ENCODE measurements around the gene MAN1A1.

MAN1A1 gene

DNA sequence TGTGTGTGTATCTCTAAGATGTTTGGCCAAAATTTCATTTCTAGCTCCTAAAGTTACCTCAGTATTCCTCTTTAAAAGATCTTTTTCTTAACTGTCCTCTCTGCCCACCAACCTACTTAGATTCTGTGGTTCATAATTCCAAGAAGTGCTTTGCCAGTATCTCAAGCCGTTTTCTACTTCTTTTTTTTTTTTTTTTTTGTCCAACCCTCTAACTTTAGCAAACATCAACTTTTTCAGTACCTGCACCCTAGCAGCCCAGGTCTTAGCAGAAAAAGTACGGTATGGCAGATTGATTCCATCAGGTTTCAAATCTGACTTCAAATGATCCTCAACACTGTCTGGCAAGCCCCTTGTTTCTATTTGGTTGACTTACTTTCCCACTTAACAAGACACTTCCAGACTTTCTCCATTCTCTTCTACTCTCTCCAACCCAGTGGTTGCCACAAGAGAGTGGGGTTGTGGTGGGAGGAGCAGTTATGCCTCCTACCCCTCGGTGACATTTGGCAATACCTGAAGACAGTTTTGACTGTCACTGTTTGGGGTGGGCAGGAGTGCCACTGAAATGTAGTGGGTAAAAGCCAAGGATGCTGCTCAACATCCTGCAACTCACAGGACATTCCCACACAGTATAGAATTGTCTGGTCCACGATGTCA lies 10.8 kb upstream of the MAN1A1 start:
- Histone ChIP-seq H2AFZ (ENCODE audit: low read length) (no peak overlapping the region), H4K20me1 (ENCODE audit: insufficient read depth, low read length) (no peaks in the 10 kb centered on the region)

DNA sequence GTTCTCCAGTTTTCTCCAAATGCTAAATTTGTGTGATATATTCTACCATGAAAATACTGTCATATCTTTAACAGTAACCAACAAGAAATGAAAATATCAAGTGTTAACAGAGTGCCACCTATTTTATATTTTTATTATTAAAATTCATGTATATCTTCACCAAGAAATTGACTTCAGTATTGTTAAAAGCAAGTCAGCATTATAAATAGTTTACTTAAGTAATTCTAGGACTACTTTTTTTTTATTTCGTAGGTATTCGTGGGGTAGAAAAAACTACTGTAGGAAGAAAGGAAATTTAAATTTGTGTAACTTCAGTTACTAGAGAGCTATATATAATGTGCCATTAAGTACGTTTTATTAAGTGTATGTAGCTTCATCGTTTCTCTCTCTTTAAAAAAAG lies 6.3 kb upstream of the MAN1A1 start:
- TF ChIP-seq EZH2 (optimal IDR thresholded peaks at IDR 0.05; ENCODE audit: low read depth, low read length) (no peak), EZH2phosphoT487 (IDR thresholded peaks at IDR 0.05; ENCODE audit: low read length) (no peak)
- TF ChIP-seq, protein P1, sequence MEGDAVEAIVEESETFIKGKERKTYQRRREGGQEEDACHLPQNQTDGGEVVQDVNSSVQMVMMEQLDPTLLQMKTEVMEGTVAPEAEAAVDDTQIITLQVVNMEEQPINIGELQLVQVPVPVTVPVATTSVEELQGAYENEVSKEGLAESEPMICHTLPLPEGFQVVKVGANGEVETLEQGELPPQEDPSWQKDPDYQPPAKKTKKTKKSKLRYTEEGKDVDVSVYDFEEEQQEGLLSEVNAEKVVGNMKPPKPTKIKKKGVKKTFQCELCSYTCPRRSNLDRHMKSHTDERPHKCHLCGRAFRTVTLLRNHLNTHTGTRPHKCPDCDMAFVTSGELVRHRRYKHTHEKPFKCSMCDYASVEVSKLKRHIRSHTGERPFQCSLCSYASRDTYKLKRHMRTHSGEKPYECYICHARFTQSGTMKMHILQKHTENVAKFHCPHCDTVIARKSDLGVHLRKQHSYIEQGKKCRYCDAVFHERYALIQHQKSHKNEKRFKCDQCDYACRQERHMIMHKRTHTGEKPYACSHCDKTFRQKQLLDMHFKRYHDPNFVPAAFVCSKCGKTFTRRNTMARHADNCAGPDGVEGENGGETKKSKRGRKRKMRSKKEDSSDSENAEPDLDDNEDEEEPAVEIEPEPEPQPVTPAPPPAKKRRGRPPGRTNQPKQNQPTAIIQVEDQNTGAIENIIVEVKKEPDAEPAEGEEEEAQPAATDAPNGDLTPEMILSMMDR (IDR thresholded peaks at IDR 0.05; ENCODE audit: low read length), result no peak
- Histone ChIP-seq H3K4me2 (ENCODE audit: low read depth, low read length) (no peak overlapping the region), H3K79me2 (ENCODE audit: low read length) (0 out of 2 replicates have a peak, but pooled peaks cover 3% of the 10 kb centered on the region), H3K9me3 (replicated peaks; ENCODE audit: insufficient read depth, low read length) (no peaks in the 10 kb centered on the region), H3K36me3 (replicated peaks; ENCODE audit: insufficient read depth, low read length) (no peaks in the 10 kb centered on the region), H3K4me1 (ENCODE audit: low read length) (peaks cover 19% of the 10 kb centered on the region; the same call in 1 of the 2 replicates), H3K27ac (ENCODE audit: low read length) (no peak overlapping the region), H4K20me1 (ENCODE audit: insufficient read depth, low read length) (no peaks in the 10 kb centered on the region), H3K9me2 (replicated peaks; ENCODE audit: insufficient read depth, low read length) (no peaks in the 10 kb centered on the region), H3F3A (ENCODE audit: insufficient read depth, low read length) (peaks cover 1% of the 10 kb centered on the region; the same call in 1 of the 2 replicates), H3K4me3 (ENCODE audit: low read length) (no peak overlapping the region), H2AFZ (ENCODE audit: low read length) (no peak overlapping the region), H3K27me3 (replicated peaks; ENCODE audit: insufficient read depth, low read length) (no peaks in the 10 kb centered on the region), H3K9ac (ENCODE audit: low read length) (no peak overlapping the region)
- DNase-seq, result no peak

More for the DNA sequence above, 10.8 kb upstream of the MAN1A1 start:
- no peaks in the 10 kb centered on the region for H3K9me3 ChIP-seq (replicated peaks; ENCODE audit: insufficient read depth, low read length)
- H3K4me2 ChIP-seq (ENCODE audit: low read depth, low read length), result no peak overlapping the region
- H3F3A ChIP-seq (ENCODE audit: insufficient read depth, low read length), result no peaks in the 10 kb centered on the region
- H3K36me3 ChIP-seq (replicated peaks; ENCODE audit: insufficient read depth, low read length), result no peaks in the 10 kb centered on the region
- H3K9ac ChIP-seq (ENCODE audit: low read length), result no peak overlapping the region
- no peaks in the 10 kb centered on the region for H3K4me1 ChIP-seq (ENCODE audit: low read length)
- no peaks in the 10 kb centered on the region for H3K27me3 ChIP-seq (replicated peaks; ENCODE audit: insufficient read depth, low read length)
- H3K27ac ChIP-seq (ENCODE audit: low read length), result no peak overlapping the region
- H3K4me3 ChIP-seq (ENCODE audit: low read length), result no peak overlapping the region
- no peaks in the 10 kb centered on the region for H3K79me2 ChIP-seq (ENCODE audit: low read length)
- DNase-seq, result no peak
- TF ChIP-seq EZH2 (optimal IDR thresholded peaks at IDR 0.05; ENCODE audit: low read depth, low read length), result no peak
- TF ChIP-seq, protein P1 (IDR thresholded peaks at IDR 0.05; ENCODE audit: low read length), result no peak
- no peaks in the 10 kb centered on the region for H3K9me2 ChIP-seq (replicated peaks; ENCODE audit: insufficient read depth, low read length)

DNA sequence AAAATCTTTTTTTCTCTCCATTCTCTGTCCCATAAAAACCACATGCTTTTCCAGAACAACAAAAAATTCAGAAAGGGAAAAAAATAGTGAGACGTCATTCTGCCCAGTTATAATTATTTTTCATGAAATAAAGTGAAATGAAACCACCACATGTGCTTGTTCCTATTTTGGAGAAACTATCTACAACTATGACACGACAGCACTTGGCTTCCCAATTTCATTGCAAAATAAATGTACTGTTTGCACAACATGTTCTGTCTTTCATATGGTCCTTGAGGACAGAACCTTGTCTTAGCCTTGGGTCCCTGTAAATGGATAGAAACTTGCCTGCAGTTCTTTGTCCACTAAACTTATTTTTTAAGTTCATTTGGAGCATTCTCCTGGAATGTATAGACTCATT lies 5.6 kb upstream of the MAN1A1 start:
- Histone ChIP-seq H3K36me3 (replicated peaks; ENCODE audit: insufficient read depth, low read length) (no peaks in the 10 kb centered on the region), H3K4me3 (ENCODE audit: low read length) (no peak overlapping the region), H4K20me1 (ENCODE audit: insufficient read depth, low read length) (no peaks in the 10 kb centered on the region), H3K9me3 (replicated peaks; ENCODE audit: insufficient read depth, low read length) (no peaks in the 10 kb centered on the region), H3K9me2 (replicated peaks; ENCODE audit: insufficient read depth, low read length) (no peaks in the 10 kb centered on the region), H3K4me2 (ENCODE audit: low read depth, low read length) (no peak overlapping the region), H3K79me2 (ENCODE audit: low read length) (0 out of 2 replicates have a peak, but pooled peaks cover 7% of the 10 kb centered on the region), H3F3A (ENCODE audit: insufficient read depth, low read length) (peaks cover 8% of the 10 kb centered on the region), H3K4me1 (ENCODE audit: low read length) (peaks cover 19% of the 10 kb centered on the region; the same call in 1 of the 2 replicates), H3K27ac (ENCODE audit: low read length) (no peak overlapping the region), H2AFZ (ENCODE audit: low read length) (no peak overlapping the region), H3K9ac (ENCODE audit: low read length) (no peak overlapping the region), H3K27me3 (replicated peaks; ENCODE audit: insufficient read depth, low read length) (no peaks in the 10 kb centered on the region)
- DNase-seq, result no peak
- no peak for TF ChIP-seq EZH2phosphoT487 (IDR thresholded peaks at IDR 0.05; ENCODE audit: low read length)
- TF ChIP-seq EZH2 (optimal IDR thresholded peaks at IDR 0.05; ENCODE audit: low read depth, low read length), result no peak
- TF ChIP-seq, protein P1 (IDR thresholded peaks at IDR 0.05; ENCODE audit: low read length), result no peak

Measured in MM.1S (cell line).